ENCODE data around the gene ASTN2.

ASTN2 gene

DNA sequence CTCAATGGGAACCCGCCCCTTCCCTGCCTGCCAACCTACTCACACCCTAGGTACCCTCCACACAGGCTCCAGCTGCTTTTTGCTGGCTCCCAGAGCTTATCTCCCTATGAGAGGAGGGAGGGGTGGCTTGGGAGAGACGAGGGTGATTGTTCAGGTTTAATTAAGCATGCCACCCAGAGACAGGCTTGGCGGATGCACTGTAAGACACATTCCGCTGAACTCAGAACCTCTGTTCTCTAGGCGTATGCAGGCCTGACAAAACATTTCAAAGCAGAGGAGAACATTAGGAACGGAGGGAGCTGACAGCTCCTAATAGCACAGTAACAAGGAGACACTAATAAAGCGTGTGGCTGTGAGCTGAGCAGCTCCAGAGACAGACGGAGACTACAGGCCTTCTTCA is 647.6 kb downstream of the ASTN2 start:
- Histone ChIP-seq H4K91ac (ENCODE audit: low read depth, low read length, poor library complexity) (no peak overlapping the region), H2BK120ac (ENCODE audit: low read depth, low read length) (no peak overlapping the region), H2AK5ac (ENCODE audit: low read depth, low read length) (no peak overlapping the region), H3K9ac (ENCODE audit: low read depth, low read length, poor library complexity) (no peak overlapping the region), H2BK12ac (ENCODE audit: low read length) (no peak overlapping the region), H3K36me3 (replicated peaks in 1 of 2; ENCODE audit: control insufficient read depth in 2 of 2, insufficient read depth in 2 of 2, low read length in 2 of 2) (no peaks in the 10 kb centered on the region), H2AFZ (ENCODE audit: low read length) (no peak overlapping the region), H3K4me2 (ENCODE audit: insufficient read depth, low read length, poor library complexity, severe bottlenecking) (no peak overlapping the region), H3K18ac (ENCODE audit: low read length) (no peak overlapping the region), H3K9me3 (replicated peaks in 1 of 2; ENCODE audit: control insufficient read depth in 2 of 2, insufficient read depth in 1 of 2, low read depth in 1 of 2, low read length in 2 of 2) (no peaks in the 10 kb centered on the region), H3K4me1 (ENCODE audit: control insufficient read depth in 2 of 2, insufficient read depth in 1 of 2, low read depth in 1 of 2, low read length in 2 of 2) (peaks cover 0 to 11% of the 10 kb centered on the region in 2 donors), H3K14ac (ENCODE audit: low read length) (no peak overlapping the region), H3K79me1 (ENCODE audit: low read depth, low read length) (no peaks in the 10 kb centered on the region), H2BK15ac (ENCODE audit: low read length) (no peak overlapping the region), H3K4ac (ENCODE audit: low read length) (no peak overlapping the region), H3K27ac (replicated peaks; ENCODE audit: low read length) (peak overlapping the region; percentile 4), H3K27me3 (ENCODE audit: control insufficient read depth in 3 of 3, insufficient read depth in 3 of 3, low read depth in 1 of 3, low read length in 3 of 3) (peaks cover 0 to 13% (median 2%) of the 10 kb centered on the region in 3 experiments), H3K23ac (ENCODE audit: low read depth, low read length, poor library complexity) (no peak overlapping the region), H3K4me3 (ENCODE audit: low read length in 2 of 2) (no peak overlapping the region), H2BK5ac (ENCODE audit: low read length) (no peak overlapping the region), H4K8ac (ENCODE audit: low read depth, low read length) (no peak overlapping the region)
- peak; percentile 58 for DNase-seq (ENCODE audit: low spot score)
- no CpG with 5 or more reads among the region's 8 CpGs for WGBS, 2 donors (ENCODE audit: extremely low coverage in 2 of 2, insufficient read length in 2 of 2, insufficient replicate concordance in 1 of 2)

DNA sequence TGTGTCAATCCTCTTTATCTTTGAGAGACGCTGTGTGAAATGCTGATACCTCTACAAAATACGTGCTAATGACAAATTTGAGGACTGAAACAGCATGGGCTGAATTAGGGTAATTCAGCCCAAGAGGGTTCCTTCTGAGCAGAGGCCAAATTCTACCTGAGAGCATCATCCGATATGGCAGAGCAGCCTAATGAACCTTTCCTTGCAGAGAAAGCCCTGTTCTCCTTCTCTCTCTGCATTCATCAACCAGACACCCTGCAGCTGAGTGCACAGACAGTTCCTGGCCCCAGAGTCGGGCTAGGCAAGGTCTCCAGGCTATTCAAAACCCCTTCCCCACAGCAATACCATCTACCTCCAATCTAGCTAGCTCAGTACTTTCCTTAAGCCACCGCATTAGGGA is 649.8 kb downstream of the ASTN2 start:
- Histone ChIP-seq H2BK120ac (ENCODE audit: low read depth, low read length) (no peak overlapping the region), H2BK15ac (ENCODE audit: low read length) (no peak overlapping the region), H3K4me2 (ENCODE audit: insufficient read depth, low read length, poor library complexity, severe bottlenecking) (no peak overlapping the region), H3K9ac (ENCODE audit: low read depth, low read length, poor library complexity) (no peak overlapping the region), H3K4me1 (ENCODE audit: control insufficient read depth in 2 of 2, insufficient read depth in 1 of 2, low read depth in 1 of 2, low read length in 2 of 2) (peaks cover 0 to 16% of the 10 kb centered on the region in 2 donors), H3K23ac (ENCODE audit: low read depth, low read length, poor library complexity) (no peak overlapping the region), H2AFZ (ENCODE audit: low read length) (no peak overlapping the region), H3K36me3 (replicated peaks in 1 of 2; ENCODE audit: control insufficient read depth in 2 of 2, insufficient read depth in 2 of 2, low read length in 2 of 2) (no peaks in the 10 kb centered on the region), H3K14ac (ENCODE audit: low read length) (no peak overlapping the region), H2AK5ac (ENCODE audit: low read depth, low read length) (no peak overlapping the region), H4K91ac (ENCODE audit: low read depth, low read length, poor library complexity) (no peak overlapping the region), H3K27ac (replicated peaks; ENCODE audit: low read length) (no peak overlapping the region), H3K27me3 (ENCODE audit: control insufficient read depth in 3 of 3, insufficient read depth in 3 of 3, low read depth in 1 of 3, low read length in 3 of 3) (peaks cover 0 to 13% (median 2%) of the 10 kb centered on the region in 3 experiments), H3K4ac (ENCODE audit: low read length) (no peak overlapping the region), H3K18ac (ENCODE audit: low read length) (no peak overlapping the region), H2BK12ac (ENCODE audit: low read length) (no peak overlapping the region), H2BK5ac (ENCODE audit: low read length) (no peak overlapping the region), H3K9me3 (replicated peaks in 1 of 2; ENCODE audit: control insufficient read depth in 2 of 2, insufficient read depth in 1 of 2, low read depth in 1 of 2, low read length in 2 of 2) (no peaks in the 10 kb centered on the region), H3K4me3 (ENCODE audit: low read length in 2 of 2) (no peak overlapping the region), H3K79me1 (ENCODE audit: low read depth, low read length) (no peaks in the 10 kb centered on the region), H4K8ac (ENCODE audit: low read depth, low read length) (no peak overlapping the region)
- DNase-seq (ENCODE audit: low spot score), result no peak
- no CpG with 5 or more reads among the region's 5 CpGs for WGBS, 2 donors (ENCODE audit: extremely low coverage in 2 of 2, insufficient read length in 2 of 2, insufficient replicate concordance in 1 of 2)

- Histone ChIP-seq H2BK12ac (ENCODE audit: low read length) (no peak overlapping the region), H3K23ac (ENCODE audit: low read depth, low read length, poor library complexity) (no peak overlapping the region), H3K9ac (ENCODE audit: low read depth, low read length, poor library complexity) (no peak overlapping the region), H3K27ac (replicated peaks; ENCODE audit: low read length) (no peak overlapping the region), H3K36me3 (replicated peaks in 1 of 2; ENCODE audit: control insufficient read depth in 2 of 2, insufficient read depth in 2 of 2, low read length in 2 of 2) (no peaks in the 10 kb centered on the region), H3K4me3 (ENCODE audit: low read length in 2 of 2) (no peak overlapping the region), H2BK5ac (ENCODE audit: low read length) (no peak overlapping the region), H4K91ac (ENCODE audit: low read depth, low read length, poor library complexity) (no peak overlapping the region), H4K8ac (ENCODE audit: low read depth, low read length) (no peak overlapping the region), H3K27me3 (ENCODE audit: control insufficient read depth in 3 of 3, insufficient read depth in 3 of 3, low read depth in 1 of 3, low read length in 3 of 3) (peaks cover 0 to 13% (median 2%) of the 10 kb centered on the region in 3 experiments), H3K4me1 (ENCODE audit: control insufficient read depth in 2 of 2, insufficient read depth in 1 of 2, low read depth in 1 of 2, low read length in 2 of 2) (peaks cover 0 to 16% of the 10 kb centered on the region in 2 donors), H3K79me1 (ENCODE audit: low read depth, low read length) (no peaks in the 10 kb centered on the region), H3K14ac (ENCODE audit: low read length) (no peak overlapping the region), H3K9me3 (replicated peaks in 1 of 2; ENCODE audit: control insufficient read depth in 2 of 2, insufficient read depth in 1 of 2, low read depth in 1 of 2, low read length in 2 of 2) (no peaks in the 10 kb centered on the region), H2AFZ (ENCODE audit: low read length) (no peak overlapping the region), H2AK5ac (ENCODE audit: low read depth, low read length) (no peak overlapping the region), H3K18ac (ENCODE audit: low read length) (no peak overlapping the region), H2BK15ac (ENCODE audit: low read length) (no peak overlapping the region), H3K4ac (ENCODE audit: low read length) (no peak overlapping the region), H2BK120ac (ENCODE audit: low read depth, low read length) (no peak overlapping the region), H3K4me2 (ENCODE audit: insufficient read depth, low read length, poor library complexity, severe bottlenecking) (no peak overlapping the region)
- no peak for DNase-seq (ENCODE audit: low spot score)
- WGBS, 2 donors (ENCODE audit: extremely low coverage in 2 of 2, insufficient read length in 2 of 2, insufficient replicate concordance in 1 of 2), result no CpG with 5 or more reads among the region's 2 CpGs
Observed at GRCh38 chr9:116763770-116764169, 651.1 kb downstream of the ASTN2 start.

DNA sequence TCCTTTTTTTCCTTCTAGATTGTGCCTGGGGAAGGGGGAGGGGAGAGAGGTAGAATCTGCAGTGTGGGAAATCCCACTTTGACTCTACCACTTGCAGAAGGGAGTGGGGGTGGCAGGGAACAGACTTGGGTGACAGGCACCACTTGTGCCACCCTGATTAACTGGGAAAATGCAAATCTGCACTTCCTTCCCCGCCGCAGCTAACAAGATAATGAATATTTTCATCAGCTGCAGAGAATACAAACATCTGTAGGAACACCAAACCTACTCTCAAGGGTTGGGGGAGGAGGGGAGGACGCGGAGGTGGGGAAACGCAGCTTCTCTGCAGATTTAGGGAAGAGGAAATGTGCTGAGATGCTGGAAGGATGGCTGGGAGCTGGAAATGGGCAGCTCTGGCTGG is 654.2 kb downstream of the ASTN2 start:
- H4K8ac ChIP-seq (ENCODE audit: low read depth, low read length), result no peak overlapping the region
- no peak overlapping the region for H2BK12ac ChIP-seq (ENCODE audit: low read length)
- H3K4me2 ChIP-seq (ENCODE audit: insufficient read depth, low read length, poor library complexity, severe bottlenecking), result no peak overlapping the region
- no peak overlapping the region for H3K27ac ChIP-seq (replicated peaks; ENCODE audit: low read length)
- no peak overlapping the region for H3K23ac ChIP-seq (ENCODE audit: low read depth, low read length, poor library complexity)
- H2BK5ac ChIP-seq (ENCODE audit: low read length), result no peak overlapping the region
- no peak overlapping the region for H2AFZ ChIP-seq (ENCODE audit: low read length)
- H3K79me1 ChIP-seq (ENCODE audit: low read depth, low read length), result no peaks in the 10 kb centered on the region
- no CpG with 5 or more reads among the region's 5 CpGs for WGBS, 2 donors (ENCODE audit: extremely low coverage in 2 of 2, insufficient read length in 2 of 2, insufficient replicate concordance in 1 of 2)
- no peak overlapping the region for H3K4me3 ChIP-seq (ENCODE audit: low read length in 2 of 2)
- H2BK15ac ChIP-seq (ENCODE audit: low read length), result no peak overlapping the region
- no peak overlapping the region for H4K91ac ChIP-seq (ENCODE audit: low read depth, low read length, poor library complexity)
- peaks cover 0 to 16% (median 0%) of the 10 kb centered on the region in 3 experiments for H3K27me3 ChIP-seq (ENCODE audit: control insufficient read depth in 3 of 3, insufficient read depth in 3 of 3, low read depth in 1 of 3, low read length in 3 of 3)
- H3K4ac ChIP-seq (ENCODE audit: low read length), result no peak overlapping the region
- H3K14ac ChIP-seq (ENCODE audit: low read length), result no peak overlapping the region
- H3K4me1 ChIP-seq (ENCODE audit: control insufficient read depth in 2 of 2, insufficient read depth in 1 of 2, low read depth in 1 of 2, low read length in 2 of 2), result peaks cover 0 to 8% of the 10 kb centered on the region in 2 donors
- no peaks in the 10 kb centered on the region for H3K36me3 ChIP-seq (replicated peaks in 1 of 2; ENCODE audit: control insufficient read depth in 2 of 2, insufficient read depth in 2 of 2, low read length in 2 of 2)
- peaks cover 0 to 2% of the 10 kb centered on the region in 2 donors for H3K9me3 ChIP-seq (replicated peaks in 1 of 2; ENCODE audit: control insufficient read depth in 2 of 2, insufficient read depth in 1 of 2, low read depth in 1 of 2, low read length in 2 of 2)
- H3K9ac ChIP-seq (ENCODE audit: low read depth, low read length, poor library complexity), result no peak overlapping the region
- H2BK120ac ChIP-seq (ENCODE audit: low read depth, low read length), result no peak overlapping the region
- H2AK5ac ChIP-seq (ENCODE audit: low read depth, low read length), result no peak overlapping the region
- DNase-seq (ENCODE audit: low spot score), result no peak
- H3K18ac ChIP-seq (ENCODE audit: low read length), result no peak overlapping the region
